K562 (cell line): Measurements from ENCODE around the gene EPB41L2. TPM values are rescaled to one million over a fixed set of nuclear protein-coding genes. Genes with fewer than 3 reads are reported as not detected.

Experiments
- ATAC-seq: fragments of 200-7000 bp; cut with Tn5 transposase; 3 replicates; pipeline ENCODE4 v1.9.1; 2020; ENCODE audit warnings: moderate library complexity
- BruUV-seq: library from RNA; stranded (reverse); fragments of 400-500 nt; replicated peaks from 2 replicates; lab custom pipeline; 2021; lab: Mats Ljungman, UMichigan
- CTCF ChIA-PET: fragments of 300-600 bp; formaldehyde crosslinking; extraction: SDS; loops from one replicate; lab custom pipeline; 2021; ENCODE audit warnings: low intra/inter-chr PET ratio; lab: Yijun Ruan, JAX
- POLR2A ChIA-PET: fragments of 300-600, 350-650 bp; sonication (Branson Sonifier 250); formaldehyde crosslinking; extraction: SDS; loops from one replicate; lab custom pipeline; 2021; ENCODE audit warnings: antibody characterized with exemption, inconsistent platforms; lab: Yijun Ruan, JAX
- DNase-seq, 4 experiments: peaks; one replicate each; pipeline versions ENCODE4 v3.0.0 to v3.0.0-alpha.2; 2011 to 2018; ENCODE audit warnings: low spot score in 3 of 4, mixed read lengths in 3 of 4; ENCODE audit errors: extremely low read depth in 1 of 4
- FAIRE-seq: peaks from 2 replicates; lab custom pipeline; 2011; peaks lifted over from hg19 to GRCh38; lab: Jason Lieb, UNC
- H2AFZ ChIP-seq: 2 replicates; pipeline ENCODE4 v1.6.0; 2011; ENCODE audit warnings: low read depth, low read length, control low read depth, inconsistent platforms
- H3K27ac ChIP-seq: fragments of 200-600 bp; 3 replicates; pipeline ENCODE4 v1.8.0; 2011; ENCODE audit warnings: low read depth, mild to moderate bottlenecking, control low read depth, inconsistent platforms, low read length, moderate library complexity, mixed read lengths; ENCODE audit errors: extremely low read depth
- H3K27me3 ChIP-seq, 2 experiments: fragments of 300-600 bp in 1 of 2; 2 replicates in 1 of 2; 3 replicates in 1 of 2; pipeline versions ENCODE4 v1.6.0 to v1.8.0; 2011; ENCODE audit warnings: inconsistent platforms in 2 of 2, low read length in 2 of 2, mild to moderate bottlenecking in 1 of 2, mixed read lengths in 1 of 2, moderate library complexity in 1 of 2; ENCODE audit not compliant: control insufficient read depth in 2 of 2, insufficient read depth in 2 of 2
- H3K36me3 ChIP-seq: fragments of 300-600 bp; 3 replicates; pipeline ENCODE4 v1.8.0; 2011; ENCODE audit warnings: mild to moderate bottlenecking, low read length, inconsistent platforms; ENCODE audit not compliant: control insufficient read depth, insufficient read depth
- H3K4me1 ChIP-seq, 2 experiments: fragments of 200-600 bp in 1 of 2; replicated peaks in 1 of 2; 2 replicates in 1 of 2; 3 replicates in 1 of 2; pipeline versions ENCODE4 v1.5.1 to v1.8.0; 2011; ENCODE audit warnings: inconsistent platforms in 2 of 2, low read length in 2 of 2, mild to moderate bottlenecking in 1 of 2, mixed read lengths in 1 of 2, moderate library complexity in 1 of 2; ENCODE audit not compliant: control insufficient read depth in 2 of 2, insufficient read depth in 2 of 2
- H3K4me2 ChIP-seq: 2 replicates; pipeline ENCODE4 v1.6.1; 2011; ENCODE audit warnings: low read length, control low read depth, inconsistent platforms, mixed read lengths; ENCODE audit not compliant: insufficient read depth
- H3K4me3 ChIP-seq: fragments of 200-600 bp; sonication (generic), shearing (Covaris generic); 2 replicates; pipeline ENCODE4 v1.5.1; 2016; ENCODE audit warnings: control low read depth, inconsistent platforms
- H3K79me2 ChIP-seq: fragments of 200-600 bp; 3 replicates; pipeline ENCODE4 v1.8.0; 2011; ENCODE audit warnings: low read length, inconsistent platforms; ENCODE audit not compliant: control insufficient read depth, insufficient read depth
- H3K9ac ChIP-seq, 2 experiments: 2 replicates each; pipeline versions ENCODE4 v1.6.0 to v1.6.1; 2011; ENCODE audit warnings: low read depth in 2 of 2, low read length in 2 of 2, control low read depth in 1 of 2, inconsistent platforms in 1 of 2, mild to moderate bottlenecking in 1 of 2, mixed read lengths in 1 of 2; ENCODE audit not compliant: insufficient read depth in 1 of 2
- H3K9me1 ChIP-seq: one replicate; pipeline ENCODE4 v1.6.0; 2011; ENCODE audit warnings: inconsistent platforms, mild to moderate bottlenecking, low read length, moderate library complexity; ENCODE audit not compliant: control insufficient read depth, insufficient read depth
- H3K9me3 ChIP-seq: replicated peaks from 2 replicates; pipeline ENCODE4 v1.5.1; 2011; ENCODE audit warnings: low read depth, low read length, inconsistent platforms; ENCODE audit not compliant: control insufficient read depth, insufficient read depth
- H4K20me1 ChIP-seq: replicated peaks from 2 replicates; pipeline ENCODE4 v1.6.1; 2011; ENCODE audit warnings: low read length, inconsistent platforms, mixed read lengths; ENCODE audit not compliant: control insufficient read depth, insufficient read depth
- COPS2 ChIP-seq: fragments of 450-650 bp; conservative IDR thresholded peaks from 2 replicates; pipeline ENCODE4 v1.6.1; 2016; ENCODE audit warnings: mild to moderate bottlenecking, moderate library complexity
- ELF2 ChIP-seq: fragments of 250-450 bp; sonication (Bioruptor Pico); IDR thresholded peaks from 2 replicates; pipeline ENCODE4 v1.5.0; 2021; ENCODE audit warnings: mild to moderate bottlenecking
- KAT7 ChIP-seq: sonication (generic); formaldehyde crosslinking; IDR thresholded peaks from 2 replicates; pipeline ENCODE4 v1.8.0; 2022; ENCODE audit warnings: missing genetic modification reagents, mild to moderate bottlenecking, borderline replicate concordance
- LARP7 ChIP-seq: fragments of 450-650 bp; IDR thresholded peaks from 2 replicates; pipeline ENCODE4 v1.6.1; 2016
- LCOR ChIP-seq: sonication (generic); formaldehyde crosslinking; IDR thresholded peaks from 2 replicates; pipeline ENCODE4 v1.8.0; 2022; ENCODE audit warnings: mild to moderate bottlenecking, missing genetic modification reagents
- RNF2 ChIP-seq: sonication (generic); IDR thresholded peaks from 2 replicates; pipeline ENCODE4 v1.6.1; 2016
- SFPQ ChIP-seq: fragments of 200-400 bp; formaldehyde crosslinking; IDR thresholded peaks from 2 replicates; pipeline ENCODE4 v1.6.1; 2017; ENCODE audit warnings: mild to moderate bottlenecking, low read depth, low read length, moderate library complexity
- SRSF1 ChIP-seq: fragments of 200-400 bp; formaldehyde crosslinking; IDR thresholded peaks from 2 replicates; pipeline ENCODE4 v1.6.1; 2017; ENCODE audit warnings: mild to moderate bottlenecking, low read depth, low read length, moderate library complexity
- STAT5A ChIP-seq: IDR thresholded peaks from 2 replicates; pipeline ENCODE4 v1.6.1; 2012; ENCODE audit warnings: low read length, inconsistent platforms, borderline replicate concordance
- TEAD1 ChIP-seq, 2 experiments: fragments of 450-650 bp in 1 of 2; sonication (generic) in 1 of 2; formaldehyde crosslinking; IDR thresholded peaks; 2 replicates each; pipeline versions ENCODE4 v1.4.0 to v1.8.0; 2020 to 2022; ENCODE audit warnings: mild to moderate bottlenecking in 2 of 2, missing genetic modification reagents in 1 of 2
- TEAD4 ChIP-seq, 2 experiments: sonication (generic) in 1 of 2; formaldehyde crosslinking in 1 of 2; IDR thresholded peaks; 2 replicates each; pipeline versions ENCODE4 v1.6.1 to v1.8.0; 2012 to 2022; ENCODE audit warnings: borderline replicate concordance in 1 of 2, inconsistent platforms in 1 of 2, low read length in 1 of 2, mild to moderate bottlenecking in 1 of 2, missing genetic modification reagents in 1 of 2
- ZBED1 ChIP-seq: IDR thresholded peaks from 2 replicates; pipeline ENCODE4 v1.6.1; 2014
- ZFX ChIP-seq: sonication (generic); formaldehyde crosslinking; IDR thresholded peaks from 2 replicates; pipeline ENCODE4 v1.8.0; 2022; ENCODE audit warnings: mild to moderate bottlenecking, missing genetic modification reagents, moderate library complexity
- ZNF41 ChIP-seq: fragments of 250-450 bp; sonication (Bioruptor Pico); conservative IDR thresholded peaks from 2 replicates; pipeline ENCODE4 v1.4.0; 2020; ENCODE audit warnings: mild to moderate bottlenecking
- ZNF707 ChIP-seq: fragments of 250-450 bp; sonication (Bioruptor Pico); conservative IDR thresholded peaks from 2 replicates; pipeline ENCODE4 v1.8.0; 2022; ENCODE audit warnings: inconsistent platforms, mild to moderate bottlenecking, moderate library complexity
- WGBS: fragments of 100-300 bp; shearing (Covaris generic); methylation state at CpG from one replicate; pipeline ENCODE4 v1.1.6; 2016; ENCODE audit warnings: low coverage, mixed read lengths; ENCODE audit not compliant: insufficient coverage; ENCODE audit errors: missing lambda C conversion rate; 5-methylcytosine and 5-hydroxymethylcytosine counted together
- in situ Hi-C: fragments of 300-500 bp; cut with MboI; formaldehyde crosslinking; loops from 4 replicates; pipeline ENCODE4 v1.15.0; 2018; ENCODE audit warnings: inconsistent platforms, mixed read lengths
- intact Hi-C: fragments of 100-400 bp; cut with micrococcal nuclease; formaldehyde crosslinking; loops from 2 replicates; pipeline ENCODE4 v1.14.2; 2022
- polyA plus RNA-seq, 8 experiments: library from polyadenylated mRNA; depleted of rRNA in 4 of 8; stranded (reverse) in 5 of 8; unstranded in 3 of 8; fragments of >200 nt; fragmentation: Nextera tagmentation in 2 of 8; fragmentation: Illumina TruSeq in 1 of 8; extraction: Ambion mirVana in 2 of 8; extraction: Trizol in 1 of 8; gene quantifications; 2 replicates each; pipeline versions ENCODE4 v1.2.1 to v1.2.3, GENCODE V29; 2011 to 2014; ENCODE audit warnings: inconsistent platforms in 1 of 8, missing spikeins in 1 of 8
- total RNA-seq, 7 experiments: library from RNA; depleted of rRNA in 6 of 7; stranded (reverse); fragments of >200 nt in 6 of 7; fragmentation: Illumina TruSeq in 2 of 7; extraction: Trizol in 2 of 7; gene quantifications; 2 replicates each; pipeline versions ENCODE4 v1.2.1 to v1.2.3, GENCODE V29; 2011 to 2021; ENCODE audit warnings: low replicate concordance in 1 of 7
- TF ChIP-seq, protein P1 (sequence below): fragments of 200-800 bp; sonication (Bioruptor generic); IDR thresholded peaks from 2 replicates; pipeline ENCODE4 v1.6.1; 2016; ENCODE audit warnings: missing genetic modification characterization, missing compliant biosample characterization

The EPB41L2 gene
- total and polyA plus RNA-seq, 9 of the 15 experiments (the other 6 are each of a cell fraction or from before 2014, with no cell fraction given) = 5.1 to 53.6 (median 25.0) TPM

DNA sequence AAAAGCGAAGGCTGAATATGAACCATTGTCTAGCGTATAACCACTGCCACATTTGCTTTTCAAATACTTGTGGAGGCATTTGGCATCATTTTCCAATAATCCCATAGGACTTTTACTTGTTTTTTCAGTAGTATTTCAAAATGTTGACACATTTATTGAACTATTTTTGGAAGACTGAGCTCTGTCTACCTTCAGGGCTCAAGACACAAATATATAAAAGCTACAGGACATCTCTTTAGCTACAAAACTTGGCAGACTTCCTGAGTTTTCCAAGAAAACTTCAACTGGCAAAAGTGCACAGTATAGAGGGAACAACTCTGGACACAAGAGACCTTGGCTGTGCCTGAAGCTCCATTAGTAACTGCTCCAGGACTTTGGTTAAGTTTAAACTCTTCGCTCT is 13.4 kb downstream of the EPB41L2 start:
- Histone ChIP-seq H2AFZ (no peak overlapping the region), H3K27me3 (no peaks in the 10 kb centered on the region), H3K4me2 (no peak overlapping the region), H3K4me3 (no peak overlapping the region), H3K9ac (no peak overlapping the region), H3K36me3 (0 out of 3 replicates have a peak, but pooled peaks cover 2% of the 10 kb centered on the region), H4K20me1 (no peaks in the 10 kb centered on the region), H3K4me1 (no peaks in the 10 kb centered on the region), H3K79me2 (peaks cover 6% of the 10 kb centered on the region; the same call in 2 of the 3 replicates), H3K27ac (no peak overlapping the region), H3K9me3 (peaks cover 3% of the 10 kb centered on the region; the same call in 1 of the 2 replicates), H3K9me1 (no peaks in the 10 kb centered on the region)
- ChIA-PET CTCF (no interaction called here), POLR2A (interaction anchor here (1.3 kb wide), 2 partner anchors 10 to 12 kb away, joined by 3 to 7 read pairs; no protein-coding TSS in a partner anchor)
- in situ Hi-C loops = no loop called here
- ATAC-seq (no peak), FAIRE-seq (no peak), DNase-seq (no peak)
- 29% methylated on average over 3 of the region's 3 CpGs for WGBS
- no TSS peak for BruUV-seq
- intact Hi-C loops = no loop called here
- TF ChIP-seq COPS2 (no peak), TEAD1 (CRISPR knock-in tag; IDR thresholded peaks at IDR 0.05) (no peak), ZFX (CRISPR knock-in tag) (no peak), SRSF1 (no peak), STAT5A (no peak), LARP7 (no peak), SFPQ (no peak), TEAD4 (IDR thresholded peaks at IDR 0.05; ENCODE audit: low read length) (no peak), TEAD4 (CRISPR knock-in tag; IDR thresholded peaks at IDR 0.05; ENCODE audit: borderline replicate concordance) (no peak), ELF2 (CRISPR knock-in tag) (no peak), KAT7 (CRISPR knock-in tag) (no peak), ZNF41 (CRISPR knock-in tag) (no peak), LCOR (CRISPR knock-in tag) (no peak), RNF2 (no peak), ZBED1 (no peak), ZNF707 (CRISPR knock-in tag) (no peak)
- TF ChIP-seq, protein P1, sequence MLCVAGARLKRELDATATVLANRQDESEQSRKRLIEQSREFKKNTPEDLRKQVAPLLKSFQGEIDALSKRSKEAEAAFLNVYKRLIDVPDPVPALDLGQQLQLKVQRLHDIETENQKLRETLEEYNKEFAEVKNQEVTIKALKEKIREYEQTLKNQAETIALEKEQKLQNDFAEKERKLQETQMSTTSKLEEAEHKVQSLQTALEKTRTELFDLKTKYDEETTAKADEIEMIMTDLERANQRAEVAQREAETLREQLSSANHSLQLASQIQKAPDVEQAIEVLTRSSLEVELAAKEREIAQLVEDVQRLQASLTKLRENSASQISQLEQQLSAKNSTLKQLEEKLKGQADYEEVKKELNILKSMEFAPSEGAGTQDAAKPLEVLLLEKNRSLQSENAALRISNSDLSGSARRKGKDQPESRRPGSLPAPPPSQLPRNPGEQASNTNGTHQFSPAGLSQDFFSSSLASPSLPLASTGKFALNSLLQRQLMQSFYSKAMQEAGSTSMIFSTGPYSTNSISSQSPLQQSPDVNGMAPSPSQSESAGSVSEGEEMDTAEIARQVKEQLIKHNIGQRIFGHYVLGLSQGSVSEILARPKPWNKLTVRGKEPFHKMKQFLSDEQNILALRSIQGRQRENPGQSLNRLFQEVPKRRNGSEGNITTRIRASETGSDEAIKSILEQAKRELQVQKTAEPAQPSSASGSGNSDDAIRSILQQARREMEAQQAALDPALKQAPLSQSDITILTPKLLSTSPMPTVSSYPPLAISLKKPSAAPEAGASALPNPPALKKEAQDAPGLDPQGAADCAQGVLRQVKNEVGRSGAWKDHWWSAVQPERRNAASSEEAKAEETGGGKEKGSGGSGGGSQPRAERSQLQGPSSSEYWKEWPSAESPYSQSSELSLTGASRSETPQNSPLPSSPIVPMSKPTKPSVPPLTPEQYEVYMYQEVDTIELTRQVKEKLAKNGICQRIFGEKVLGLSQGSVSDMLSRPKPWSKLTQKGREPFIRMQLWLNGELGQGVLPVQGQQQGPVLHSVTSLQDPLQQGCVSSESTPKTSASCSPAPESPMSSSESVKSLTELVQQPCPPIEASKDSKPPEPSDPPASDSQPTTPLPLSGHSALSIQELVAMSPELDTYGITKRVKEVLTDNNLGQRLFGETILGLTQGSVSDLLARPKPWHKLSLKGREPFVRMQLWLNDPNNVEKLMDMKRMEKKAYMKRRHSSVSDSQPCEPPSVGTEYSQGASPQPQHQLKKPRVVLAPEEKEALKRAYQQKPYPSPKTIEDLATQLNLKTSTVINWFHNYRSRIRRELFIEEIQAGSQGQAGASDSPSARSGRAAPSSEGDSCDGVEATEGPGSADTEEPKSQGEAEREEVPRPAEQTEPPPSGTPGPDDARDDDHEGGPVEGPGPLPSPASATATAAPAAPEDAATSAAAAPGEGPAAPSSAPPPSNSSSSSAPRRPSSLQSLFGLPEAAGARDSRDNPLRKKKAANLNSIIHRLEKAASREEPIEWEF = no peak
